B cell (primary cell): Measurements from ENCODE around the gene PTPRT. TPM values are rescaled to one million over a fixed set of nuclear protein-coding genes. Genes with fewer than 3 reads are reported as not detected.

Source experiments
- ATAC-seq: fragments of 200-7000 bp; cut with Tn5 transposase; one replicate; pipeline ENCODE4 v1.10.0; 2021; ENCODE audit warnings: low read depth, mild to moderate bottlenecking, moderate number of reproducible peaks, moderate library complexity
- CTCF ChIA-PET: fragments of 350-600 bp; sonication (Branson Sonifier 250); formaldehyde crosslinking; loops from one replicate; lab custom pipeline; 2021; ENCODE audit warnings: antibody characterized with exemption, inconsistent platforms; lab: Charles Lee
- POLR2A ChIA-PET: fragments of 350-600 bp; sonication (Branson Sonifier 250); formaldehyde crosslinking; loops from one replicate; lab custom pipeline; 2021; ENCODE audit warnings: antibody characterized with exemption; lab: Charles Lee
- DNase-seq: peaks from one replicate; pipeline ENCODE4 v3.0.0; 2013
- H2AFZ ChIP-seq: 2 replicates; pipeline ENCODE4 v1.6.1; 2012; ENCODE audit warnings: mild to moderate bottlenecking, low read depth, low read length; ENCODE audit not compliant: insufficient read depth, poor library complexity, severe bottlenecking
- H3K27ac ChIP-seq, 2 donors: 1 replicate in 1 of 2; 2 replicates in 1 of 2; pipeline ENCODE4 v1.5.1; 2012 to 2013; ENCODE audit warnings: low read length in 2 of 2, mild to moderate bottlenecking in 2 of 2, moderate library complexity in 1 of 2
- H3K27me3 ChIP-seq, 4 experiments: fragments of 200-600 bp in 1 of 4; sonication (generic) in 1 of 4; replicated peaks in 1 of 4; 1 replicate in 2 of 4; 2 replicates in 2 of 4; pipeline versions ENCODE4 v1.6.1 to v1.7.0; 2013 to 2016; ENCODE audit warnings: low read length in 3 of 4, mild to moderate bottlenecking in 2 of 4, mixed read lengths in 1 of 4, moderate library complexity in 1 of 4; ENCODE audit not compliant: insufficient read depth in 4 of 4, control insufficient read depth in 3 of 4; ENCODE audit errors: control extremely low read depth in 1 of 4
- H3K36me3 ChIP-seq, 2 experiments: replicated peaks in 1 of 2; 1 replicate in 1 of 2; 2 replicates in 1 of 2; pipeline versions ENCODE4 v1.6.1 to v1.7.1; 2013; ENCODE audit warnings: low read length in 1 of 2; ENCODE audit not compliant: insufficient read depth in 2 of 2, control insufficient read depth in 1 of 2; ENCODE audit errors: control extremely low read depth in 1 of 2, extremely low read depth in 1 of 2
- H3K4me1 ChIP-seq, 2 donors: fragments of 200-600 bp in 1 of 2; sonication (generic) in 1 of 2; 1 replicate in 1 of 2; 2 replicates in 1 of 2; pipeline versions ENCODE4 v1.5.1 to v1.6.1; 2013 to 2017; ENCODE audit warnings: low read length in 2 of 2; ENCODE audit not compliant: control insufficient read depth in 2 of 2, insufficient read depth in 2 of 2
- H3K4me2 ChIP-seq: replicated peaks from 2 replicates; pipeline ENCODE3; 2012; ENCODE audit warnings: mild to moderate bottlenecking, low read depth, low read length; ENCODE audit not compliant: poor library complexity, severe bottlenecking
- H3K4me3 ChIP-seq, 5 experiments: fragments of 200-600 bp in 1 of 5; sonication (generic) in 1 of 5; 1 replicate in 3 of 5; 2 replicates in 2 of 5; pipeline versions ENCODE4 v1.5.1 to v1.7.0; 2011 to 2016; ENCODE audit warnings: low read length in 4 of 5, mild to moderate bottlenecking in 4 of 5, low read depth in 2 of 5, control low read depth in 1 of 5, moderate library complexity in 1 of 5; ENCODE audit not compliant: insufficient read depth in 1 of 5; ENCODE audit errors: control extremely low read depth in 1 of 5, extremely low read depth in 1 of 5
- H3K79me2 ChIP-seq: fragments of 200-600 bp; sonication (generic); one replicate; pipeline ENCODE4 v1.6.0; 2016; ENCODE audit warnings: low read length; ENCODE audit not compliant: control insufficient read depth, insufficient read depth
- H3K9ac ChIP-seq: fragments of 200-600 bp; sonication (generic); 2 replicates; pipeline ENCODE4 v1.6.1; 2017; ENCODE audit warnings: mild to moderate bottlenecking, low read length, moderate library complexity
- H3K9me3 ChIP-seq, 3 donors: one replicate each; pipeline versions ENCODE4 v1.6.1 to v1.7.1; 2013; ENCODE audit warnings: low read length in 2 of 3; ENCODE audit not compliant: control insufficient read depth in 2 of 3, insufficient read depth in 1 of 3; ENCODE audit errors: control extremely low read depth in 1 of 3
- H4K20me1 ChIP-seq: 2 replicates; pipeline ENCODE4 v1.6.0; 2012; ENCODE audit warnings: mild to moderate bottlenecking, low read length; ENCODE audit not compliant: insufficient read depth, control insufficient read depth, poor library complexity, severe bottlenecking
- H3K27ac Mint-ChIP-seq: one replicate; pipeline ENCODE4 v1.8.0; 2021; ENCODE audit warnings: mixed read lengths
- H3K27me3 Mint-ChIP-seq: one replicate; pipeline ENCODE4 v1.8.0; 2021; ENCODE audit warnings: mixed read lengths
- H3K4me1 Mint-ChIP-seq: one replicate; pipeline ENCODE4 v1.8.0; 2021; ENCODE audit warnings: mixed read lengths
- H3K4me3 Mint-ChIP-seq: one replicate; pipeline ENCODE4 v1.8.0; 2021; ENCODE audit warnings: mixed read lengths
- H3K9me3 Mint-ChIP-seq: one replicate; pipeline ENCODE4 v1.8.0; 2022; ENCODE audit warnings: mixed read lengths; ENCODE audit not compliant: insufficient read depth
- CTCF ChIP-seq: fragments of 200-600 bp; IDR thresholded peaks from one replicate; pipeline ENCODE4 v1.8.0; 2022; ENCODE audit warnings: antibody characterized with exemption, mild to moderate bottlenecking
- EZH2 ChIP-seq: IDR thresholded peaks from 2 replicates; pipeline ENCODE4 v1.6.1; 2012; ENCODE audit warnings: borderline replicate concordance, low read depth, mild to moderate bottlenecking, moderate library complexity, low read length; ENCODE audit not compliant: insufficient read depth, poor library complexity, severe bottlenecking
- WGBS: methylation state at CpG from one replicate; pipeline ENCODE4 v1.1.5; 2013; ENCODE audit warnings: missing lambda C conversion rate; ENCODE audit not compliant: insufficient coverage; 5-methylcytosine and 5-hydroxymethylcytosine counted together
- intact Hi-C: fragments of 100-400 bp; cut with micrococcal nuclease; formaldehyde crosslinking; loops from one replicate; pipeline ENCODE4 v1.10.0; 2022
- polyA plus RNA-seq: library from polyadenylated mRNA; depleted of rRNA; stranded (reverse); fragments of >200 nt; gene quantifications from 2 replicates; pipeline ENCODE4 v1.2.3, GENCODE V29; 2012
- total RNA-seq, 2 donors: library from RNA; stranded (reverse); fragments of 120-200 nt in 1 of 2; gene quantifications; 1 replicate in 1 of 2; 2 replicates in 1 of 2; pipeline versions ENCODE4 v1.2.3 to v1.2.4, GENCODE V29; 2013 to 2022

Gene PTPRT
- total and polyA plus RNA-seq, 2 donors (not counting 1 experiment from before 2014, with no cell fraction given) = not detected

- Histone ChIP-seq H4K20me1 (no peaks in the 10 kb centered on the region), H3K4me2 (no peak overlapping the region), H3K9ac (no peak overlapping the region), H3K9me3 (peaks cover 0 to 10% (median 0%) of the 10 kb centered on the region in 3 donors), H3K27me3 (no peaks in the 10 kb centered on the region), H3K4me3 (no peak overlapping the region), H2AFZ (no peak overlapping the region), H3K79me2 (no peaks in the 10 kb centered on the region), H3K36me3 (no peaks in the 10 kb centered on the region), H3K4me1 (no peaks in the 10 kb centered on the region), H3K27ac (no peak overlapping the region)
- TF ChIP-seq EZH2 = no peak
- no peak for TF ChIP-seq CTCF
- ChIA-PET CTCF (no interaction called here), POLR2A (no interaction called here)
- Mint-ChIP-seq H3K9me3 (no peaks in the 10 kb centered on the region), H3K27me3 (no peaks in the 10 kb centered on the region), H3K4me1 (no peaks in the 10 kb centered on the region), H3K4me3 (no peak overlapping the region), H3K27ac (no peak overlapping the region)
- DNase-seq = no peak
- intact Hi-C loops = no loop called here
- WGBS = 100% methylated on average over 3 of the region's 5 CpGs
- ATAC-seq = no peak
These were observed 182.2 kb downstream of the PTPRT start for GRCh38 chr20:43007525-43007924.

- TF ChIP-seq EZH2 (no peak), CTCF (no peak)
- DNase-seq (no peak), ATAC-seq (no peak)
- no peaks in the 10 kb centered on the region for H3K9me3 Mint-ChIP-seq
- POLR2A ChIA-PET = no interaction called here
- H3K4me1 ChIP-seq = no peaks in the 10 kb centered on the region
- H3K4me1 Mint-ChIP-seq = no peaks in the 10 kb centered on the region
- H3K36me3 ChIP-seq = no peaks in the 10 kb centered on the region
- no peak overlapping the region for H3K9ac ChIP-seq
- H3K4me3 ChIP-seq = no peak overlapping the region
- H3K27ac Mint-ChIP-seq = no peak overlapping the region
- H3K9me3 ChIP-seq = peaks cover 0 to 10% (median 0%) of the 10 kb centered on the region in 3 donors
- H2AFZ ChIP-seq = no peak overlapping the region
- no peaks in the 10 kb centered on the region for H4K20me1 ChIP-seq
- H3K4me3 Mint-ChIP-seq = no peak overlapping the region
- no peaks in the 10 kb centered on the region for H3K27me3 Mint-ChIP-seq
- no peak overlapping the region for H3K27ac ChIP-seq
- CTCF ChIA-PET = no interaction called here
- H3K4me2 ChIP-seq = no peak overlapping the region
- whole genome bisulfite sequencing = 100% methylated on average over 2 of the region's 5 CpGs
- intact Hi-C loops = no loop called here
- no peaks in the 10 kb centered on the region for H3K79me2 ChIP-seq
- H3K27me3 ChIP-seq = no peaks in the 10 kb centered on the region
These were observed 182.9 kb downstream of the PTPRT start for GRCh38 chr20:43006651-43007375.
